Effector memory CD8-positive, alpha-beta T cell (primary cell): Measurements from ENCODE around the gene GNA12.

ENCODE experiments used
- ATAC-seq: fragments of 150-1000 bp; cut with Tn5 transposase; replicated peaks from 2 replicates; pipeline ENCODE4 v1.10.0; 2021; ENCODE audit warnings: mild to moderate bottlenecking, moderate library complexity
- DNase-seq, 3 experiments: peaks; one replicate each; pipeline ENCODE4 v3.0.0; 2021
- H3K27ac Mint-ChIP-seq, 2 donors: one replicate each; pipeline ENCODE4 v1.8.0; 2022; ENCODE audit warnings: mild to moderate bottlenecking in 2 of 2, mixed read lengths in 2 of 2, moderate library complexity in 2 of 2
- H3K27me3 Mint-ChIP-seq, 2 donors: one replicate each; pipeline ENCODE4 v1.8.0; 2022; ENCODE audit warnings: mixed read lengths in 2 of 2
- H3K36me3 Mint-ChIP-seq: one replicate; pipeline ENCODE4 v1.8.0; 2022; ENCODE audit warnings: mild to moderate bottlenecking, moderate library complexity, mixed read lengths; ENCODE audit not compliant: insufficient read depth
- H3K4me1 Mint-ChIP-seq, 2 donors: one replicate each; pipeline ENCODE4 v1.8.0; 2022; ENCODE audit warnings: low read depth in 2 of 2, mixed read lengths in 2 of 2
- H3K4me3 Mint-ChIP-seq, 2 donors: one replicate each; pipeline ENCODE4 v1.8.0; 2022; ENCODE audit warnings: mild to moderate bottlenecking in 2 of 2, mixed read lengths in 2 of 2, moderate library complexity in 2 of 2
- H3K9me3 Mint-ChIP-seq, 2 donors: one replicate each; pipeline ENCODE4 v1.8.0; 2022; ENCODE audit warnings: mixed read lengths in 2 of 2

GNA12 gene

DNA sequence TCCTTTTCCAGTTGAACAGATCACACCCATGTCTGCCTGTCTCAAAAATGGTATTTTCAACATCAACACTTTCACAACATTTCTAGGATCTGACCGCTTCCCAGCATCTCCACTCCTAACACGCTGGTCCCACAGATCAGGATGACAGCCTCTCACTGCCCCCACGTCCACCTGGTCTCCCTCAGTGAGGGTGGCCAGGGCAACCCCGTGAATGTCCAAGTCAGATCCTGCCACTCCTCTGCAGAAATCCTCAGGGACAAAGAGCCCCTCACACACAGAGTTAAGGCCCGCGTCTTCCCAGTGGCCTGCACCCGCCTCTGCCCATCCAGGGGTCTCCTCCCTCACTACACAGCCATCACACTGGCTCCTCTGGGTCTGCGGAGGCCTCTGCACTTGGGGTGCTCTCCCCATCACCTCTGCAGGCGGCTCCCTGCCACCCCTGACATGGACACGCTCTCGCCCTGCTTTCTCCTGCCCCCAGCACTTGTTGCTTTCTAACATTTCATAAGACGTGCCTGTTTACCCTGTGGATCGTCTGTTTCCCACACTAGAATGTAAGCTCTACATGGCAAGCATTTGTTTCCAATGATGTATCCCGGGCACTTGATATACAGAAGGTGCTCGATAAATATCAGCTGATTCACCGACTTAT is 20.0 kb downstream of the GNA12 start:
- DNase-seq (no peak), ATAC-seq (no peak)
- Mint-ChIP-seq H3K4me1 (peaks cover 24 to 42% of the 10 kb centered on the region in 2 donors), H3K36me3 (no peaks in the 10 kb centered on the region), H3K27ac (no peak overlapping the region), H3K4me3 (no peak overlapping the region), H3K27me3 (no peaks in the 10 kb centered on the region), H3K9me3 (no peaks in the 10 kb centered on the region)

DNA sequence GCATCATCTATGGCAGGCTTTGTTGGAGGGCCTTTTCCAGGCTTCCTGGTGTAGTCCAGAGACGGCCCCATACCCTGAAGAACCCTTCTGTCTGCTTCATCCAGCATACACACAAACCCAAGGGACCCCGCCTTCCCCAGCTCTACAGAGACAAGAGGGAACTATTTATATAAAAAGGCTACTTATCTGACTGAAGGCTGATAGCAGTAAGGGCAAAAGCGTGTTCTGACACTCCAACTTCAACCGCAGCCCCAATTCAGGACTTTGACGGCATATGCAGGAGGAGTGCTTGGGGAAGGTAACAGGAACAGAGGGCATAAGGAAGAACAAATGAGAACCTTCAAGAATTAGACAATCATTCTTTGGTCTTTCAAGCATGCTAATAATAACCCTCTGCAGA is 21.0 kb downstream of the GNA12 start:
- H3K36me3 Mint-ChIP-seq = no peaks in the 10 kb centered on the region
- H3K9me3 Mint-ChIP-seq = no peaks in the 10 kb centered on the region
- no peak overlapping the region for H3K4me3 Mint-ChIP-seq
- ATAC-seq (no peak), DNase-seq (no peak)
- no peaks in the 10 kb centered on the region for H3K27me3 Mint-ChIP-seq
- H3K4me1 Mint-ChIP-seq = peaks cover 24 to 42% of the 10 kb centered on the region in 2 donors
- no peak overlapping the region for H3K27ac Mint-ChIP-seq

DNA sequence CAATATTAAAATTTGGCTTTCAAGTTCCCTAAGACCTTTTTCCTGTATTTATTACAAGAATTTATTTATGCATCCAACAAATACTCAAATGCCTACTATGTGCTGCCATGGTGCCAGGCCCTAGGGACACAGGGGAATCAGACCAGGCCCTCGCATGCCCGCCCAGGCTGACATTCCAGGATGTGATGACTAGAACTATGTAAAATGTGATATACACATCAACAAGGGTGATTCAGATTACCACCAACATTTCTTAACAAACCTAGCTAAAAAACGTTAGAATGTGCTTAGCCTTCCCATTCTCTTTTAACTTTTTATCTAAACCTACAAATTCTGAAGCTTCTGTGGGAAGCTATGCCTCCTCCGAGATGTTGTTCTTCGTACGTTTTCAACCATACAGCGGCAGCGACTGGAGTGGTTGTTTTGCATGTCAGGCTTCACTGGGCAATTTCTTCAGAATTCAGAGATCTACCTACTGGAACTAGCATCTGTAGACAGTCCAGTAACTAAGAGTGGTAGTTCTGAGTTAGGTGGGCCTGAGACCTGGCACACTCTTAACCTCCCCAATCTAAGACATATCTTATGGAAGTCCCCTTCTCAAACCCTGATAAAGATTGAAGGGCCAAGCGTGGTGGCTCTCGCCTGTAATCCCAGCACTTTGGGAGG is 22.1 kb downstream of the GNA12 start:
- no peaks in the 10 kb centered on the region for H3K36me3 Mint-ChIP-seq
- H3K9me3 Mint-ChIP-seq = no peaks in the 10 kb centered on the region
- no peaks in the 10 kb centered on the region for H3K27me3 Mint-ChIP-seq
- peak overlapping the region; percentile 12 to 66 for H3K27ac Mint-ChIP-seq
- no peak overlapping the region for H3K4me3 Mint-ChIP-seq
- DNase-seq = no peak
- no peak for ATAC-seq
- peaks cover 24 to 45% of the 10 kb centered on the region in 2 donors for H3K4me1 Mint-ChIP-seq

DNA sequence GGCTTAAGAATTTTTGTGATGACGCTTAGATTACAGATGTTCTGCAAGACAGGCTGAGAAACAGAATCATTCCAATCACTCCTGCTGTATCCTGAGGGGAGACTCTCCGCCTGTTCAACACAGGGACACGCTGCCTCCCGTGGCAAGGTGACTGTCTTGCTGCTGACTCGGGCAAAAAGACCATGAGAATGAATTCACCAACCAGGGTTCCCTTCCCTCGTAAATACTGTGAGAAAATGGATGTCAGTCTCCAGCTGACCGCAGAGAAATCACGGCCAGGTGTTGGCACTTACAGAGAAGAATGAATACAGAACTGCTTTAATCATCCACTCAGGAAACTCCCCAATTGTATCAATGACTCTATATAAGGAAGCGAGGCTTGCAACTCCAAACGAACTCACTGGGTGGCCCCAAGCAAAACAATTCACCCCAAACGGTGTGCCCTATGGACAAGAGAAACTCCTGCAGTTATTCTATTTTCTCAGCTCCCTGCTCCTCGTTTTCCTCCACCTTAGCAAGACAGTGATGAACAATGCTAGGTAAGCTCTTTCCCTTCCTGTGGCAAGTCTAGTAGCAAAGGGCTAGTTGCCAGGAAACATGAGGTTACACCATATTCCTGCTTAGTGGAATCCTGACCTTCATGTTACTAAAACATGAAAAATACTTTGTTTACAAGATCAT is 22.8 kb downstream of the GNA12 start:
- DNase-seq (no peak), ATAC-seq (no peak)
- Mint-ChIP-seq H3K27me3 (no peaks in the 10 kb centered on the region), H3K4me1 (peaks cover 21 to 40% of the 10 kb centered on the region in 2 donors), H3K9me3 (no peaks in the 10 kb centered on the region), H3K4me3 (no peak overlapping the region), H3K27ac (peak overlapping the region in 1 of 2 donors; percentile 12), H3K36me3 (no peaks in the 10 kb centered on the region)

DNA sequence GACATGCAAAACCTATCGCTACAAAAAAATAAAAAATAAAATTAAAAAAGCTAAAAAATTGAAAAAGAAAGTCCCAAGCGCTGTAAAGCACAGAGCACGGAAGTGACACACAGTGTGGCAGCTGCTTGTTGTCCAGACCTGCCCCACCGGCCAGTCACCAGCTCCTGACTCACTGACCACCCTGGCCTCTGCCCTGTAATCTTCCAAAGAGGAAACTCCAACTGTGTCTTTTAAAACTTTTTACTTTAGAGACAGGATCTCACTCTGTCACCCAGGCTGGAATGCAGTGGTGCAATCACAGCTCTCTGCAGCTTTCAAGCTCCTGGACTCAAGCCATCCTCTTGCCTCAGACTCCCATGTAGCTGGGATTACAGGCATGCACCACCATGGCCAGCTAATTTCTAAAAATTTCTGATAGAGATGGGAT is 23.6 kb downstream of the GNA12 start:
- ATAC-seq (no peak), DNase-seq (no peak)
- Mint-ChIP-seq H3K9me3 (no peaks in the 10 kb centered on the region), H3K27me3 (no peaks in the 10 kb centered on the region), H3K27ac (no peak overlapping the region), H3K36me3 (no peaks in the 10 kb centered on the region), H3K4me3 (no peak overlapping the region), H3K4me1 (peaks cover 21 to 35% of the 10 kb centered on the region in 2 donors)

DNA sequence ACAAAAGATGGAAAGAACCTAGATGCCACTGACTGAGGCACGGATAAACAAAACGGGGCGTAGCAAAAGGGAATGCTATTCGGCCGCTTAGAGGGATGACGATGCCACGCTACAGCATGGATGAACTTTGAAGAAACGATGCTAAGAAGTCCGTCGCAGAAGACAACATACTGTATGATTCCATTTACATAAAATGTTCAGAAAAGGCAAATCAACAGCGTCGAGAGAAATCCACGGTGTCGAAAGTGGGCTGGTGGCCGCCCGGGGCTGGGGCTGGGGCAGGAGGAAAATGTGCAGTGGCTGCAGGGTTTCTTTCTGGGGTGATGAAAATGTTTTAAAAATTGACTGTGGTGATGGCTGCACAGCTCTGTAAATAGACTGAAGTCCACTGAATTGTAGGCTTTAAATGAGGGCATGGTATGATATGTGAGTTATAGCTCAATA is 24.1 kb downstream of the GNA12 start:
- no peak overlapping the region for H3K27ac Mint-ChIP-seq
- peaks cover 16 to 30% of the 10 kb centered on the region in 2 donors for H3K4me1 Mint-ChIP-seq
- H3K4me3 Mint-ChIP-seq = no peak overlapping the region
- H3K9me3 Mint-ChIP-seq = no peaks in the 10 kb centered on the region
- H3K27me3 Mint-ChIP-seq = no peaks in the 10 kb centered on the region
- no peaks in the 10 kb centered on the region for H3K36me3 Mint-ChIP-seq
- DNase-seq (no peak), ATAC-seq (no peak)

DNA sequence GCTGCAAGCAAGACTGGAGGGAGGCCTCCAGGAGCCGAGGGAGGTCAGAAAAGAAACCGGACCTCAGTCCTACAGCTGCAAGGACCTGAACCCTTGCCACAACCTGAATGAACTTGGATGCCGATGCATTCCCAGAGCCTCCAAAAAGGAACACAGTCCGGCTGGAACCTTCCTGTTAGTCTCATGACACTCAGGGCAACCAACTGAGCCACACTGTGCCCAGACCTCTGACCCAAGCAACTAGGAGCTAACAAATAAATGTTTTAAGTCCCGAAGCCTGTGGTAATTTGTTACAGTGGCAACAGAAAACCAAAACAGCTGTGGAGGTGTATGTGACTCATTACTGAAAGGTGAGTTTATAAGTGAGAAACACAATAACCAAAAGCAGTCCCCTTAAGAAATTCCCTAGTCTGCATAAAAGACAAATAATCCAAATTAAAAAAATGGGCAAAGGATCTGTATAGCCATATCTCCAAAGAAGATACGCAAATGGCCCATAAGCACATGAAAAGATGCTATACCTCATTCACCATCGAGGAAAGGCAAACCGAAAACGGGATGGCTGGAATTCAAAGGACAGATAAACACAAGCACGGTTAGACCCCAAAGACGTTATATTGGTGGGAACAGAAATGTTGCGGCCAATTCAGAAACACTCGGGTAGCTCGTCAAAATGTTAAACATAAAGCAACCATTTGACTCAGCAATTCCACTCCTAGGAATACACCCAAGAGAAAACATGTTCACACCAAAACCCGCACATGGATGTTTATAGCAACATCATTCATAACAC is 24.8 kb downstream of the GNA12 start:
- Mint-ChIP-seq H3K27ac (no peak overlapping the region), H3K9me3 (no peaks in the 10 kb centered on the region), H3K27me3 (no peaks in the 10 kb centered on the region), H3K4me1 (peaks cover 11 to 24% of the 10 kb centered on the region in 2 donors), H3K36me3 (peaks cover 6% of the 10 kb centered on the region), H3K4me3 (no peak overlapping the region)
- ATAC-seq (no peak), DNase-seq (no peak)

DNA sequence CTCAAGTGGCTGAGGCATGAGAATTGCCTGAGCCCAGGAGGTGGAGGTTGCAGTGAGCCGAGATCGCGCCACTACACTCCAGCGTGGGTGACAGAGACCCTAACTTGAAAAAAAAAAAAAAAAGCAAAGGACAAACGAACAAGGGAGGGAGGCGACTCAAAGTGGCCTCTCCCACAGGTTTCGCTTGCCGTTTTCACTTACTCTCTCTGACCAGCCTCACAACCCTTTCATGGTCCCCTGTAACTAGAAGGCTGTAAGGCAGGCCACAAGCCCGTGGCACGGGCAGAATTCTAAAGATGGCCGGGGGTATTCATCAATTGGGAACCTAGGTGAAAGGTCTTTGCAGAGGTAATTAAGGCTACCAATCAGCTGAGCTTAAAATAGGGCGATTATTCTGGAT is 25.5 kb downstream of the GNA12 start:
- DNase-seq (no peak), ATAC-seq (no peak)
- H3K27ac Mint-ChIP-seq = no peak overlapping the region
- peaks cover 6% of the 10 kb centered on the region for H3K36me3 Mint-ChIP-seq
- H3K4me1 Mint-ChIP-seq = peaks cover 9 to 18% of the 10 kb centered on the region in 2 donors
- no peaks in the 10 kb centered on the region for H3K9me3 Mint-ChIP-seq
- H3K27me3 Mint-ChIP-seq = no peaks in the 10 kb centered on the region
- H3K4me3 Mint-ChIP-seq = no peak overlapping the region

DNA sequence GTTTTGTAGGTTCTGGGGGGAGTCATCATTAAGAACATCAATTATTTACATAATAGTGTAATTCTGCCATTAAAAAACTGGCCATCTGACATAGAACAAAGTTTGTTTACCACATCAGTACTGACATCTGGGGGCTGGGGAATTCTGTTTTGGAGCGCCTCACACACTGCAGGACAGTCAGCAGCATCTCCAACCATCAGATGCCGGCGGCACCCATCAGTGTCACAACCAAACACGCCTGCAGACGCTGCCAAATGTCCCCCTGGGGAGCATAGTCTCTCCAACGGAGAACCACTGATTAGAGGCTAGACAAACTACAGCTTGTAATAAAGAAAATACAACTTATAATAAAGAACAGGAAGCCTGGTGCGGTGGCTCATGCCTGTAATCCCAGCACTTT is 26.0 kb downstream of the GNA12 start:
- Mint-ChIP-seq H3K4me3 (no peak overlapping the region), H3K27me3 (no peaks in the 10 kb centered on the region), H3K9me3 (no peaks in the 10 kb centered on the region), H3K36me3 (peaks cover 10% of the 10 kb centered on the region), H3K27ac (no peak overlapping the region), H3K4me1 (peaks cover 13 to 18% of the 10 kb centered on the region in 2 donors)
- no peak for ATAC-seq
- DNase-seq = no peak

DNA sequence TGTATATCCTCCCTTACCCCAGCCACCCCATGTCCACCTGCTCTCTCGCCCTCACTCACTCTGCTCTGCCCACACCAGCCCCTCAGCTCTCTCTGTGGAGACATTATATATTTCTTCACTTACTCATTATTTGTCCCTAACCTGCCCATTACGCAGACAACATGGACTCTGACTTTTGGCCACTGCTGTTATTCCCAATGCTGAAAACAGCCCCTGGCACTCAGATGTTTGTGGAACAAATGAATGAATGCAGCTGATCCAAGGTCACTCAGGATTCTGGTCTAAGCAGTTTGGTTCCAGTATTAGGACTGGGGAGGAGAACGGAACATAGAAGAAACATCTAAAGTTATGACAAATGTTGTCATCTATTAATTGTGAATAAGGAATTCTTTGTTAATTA is 26.7 kb downstream of the GNA12 start:
- peaks cover 14 to 18% of the 10 kb centered on the region in 2 donors for H3K4me1 Mint-ChIP-seq
- peaks cover 10% of the 10 kb centered on the region for H3K36me3 Mint-ChIP-seq
- H3K27ac Mint-ChIP-seq = peak overlapping the region in 1 of 2 donors; percentile 2
- DNase-seq = no peak
- ATAC-seq = no peak
- no peaks in the 10 kb centered on the region for H3K27me3 Mint-ChIP-seq
- no peak overlapping the region for H3K4me3 Mint-ChIP-seq
- H3K9me3 Mint-ChIP-seq = no peaks in the 10 kb centered on the region

DNA sequence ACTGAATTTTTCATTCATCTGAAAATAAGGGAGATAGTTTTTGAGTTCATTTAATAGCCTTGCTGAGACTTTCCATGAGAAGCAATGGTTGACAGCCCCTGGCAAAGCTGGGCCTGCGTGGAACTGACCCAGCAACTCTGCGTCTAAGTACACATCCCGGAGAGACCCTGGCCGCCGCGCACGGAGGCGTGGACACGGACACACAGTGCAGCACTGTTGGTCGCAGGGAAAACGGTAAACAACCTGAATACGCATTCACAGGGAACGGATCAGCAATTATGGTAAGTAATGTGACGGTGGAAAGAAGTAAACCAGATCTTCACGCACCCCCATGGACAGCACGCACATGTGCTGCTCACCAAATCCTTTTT is 28.2 kb downstream of the GNA12 start:
- H3K27ac Mint-ChIP-seq = no peak overlapping the region
- H3K27me3 Mint-ChIP-seq = no peaks in the 10 kb centered on the region
- ATAC-seq = no peak
- no peak for DNase-seq
- peaks cover 10 to 13% of the 10 kb centered on the region in 2 donors for H3K4me1 Mint-ChIP-seq
- H3K36me3 Mint-ChIP-seq = peaks cover 10% of the 10 kb centered on the region
- H3K9me3 Mint-ChIP-seq = no peaks in the 10 kb centered on the region
- H3K4me3 Mint-ChIP-seq = no peak overlapping the region

DNA sequence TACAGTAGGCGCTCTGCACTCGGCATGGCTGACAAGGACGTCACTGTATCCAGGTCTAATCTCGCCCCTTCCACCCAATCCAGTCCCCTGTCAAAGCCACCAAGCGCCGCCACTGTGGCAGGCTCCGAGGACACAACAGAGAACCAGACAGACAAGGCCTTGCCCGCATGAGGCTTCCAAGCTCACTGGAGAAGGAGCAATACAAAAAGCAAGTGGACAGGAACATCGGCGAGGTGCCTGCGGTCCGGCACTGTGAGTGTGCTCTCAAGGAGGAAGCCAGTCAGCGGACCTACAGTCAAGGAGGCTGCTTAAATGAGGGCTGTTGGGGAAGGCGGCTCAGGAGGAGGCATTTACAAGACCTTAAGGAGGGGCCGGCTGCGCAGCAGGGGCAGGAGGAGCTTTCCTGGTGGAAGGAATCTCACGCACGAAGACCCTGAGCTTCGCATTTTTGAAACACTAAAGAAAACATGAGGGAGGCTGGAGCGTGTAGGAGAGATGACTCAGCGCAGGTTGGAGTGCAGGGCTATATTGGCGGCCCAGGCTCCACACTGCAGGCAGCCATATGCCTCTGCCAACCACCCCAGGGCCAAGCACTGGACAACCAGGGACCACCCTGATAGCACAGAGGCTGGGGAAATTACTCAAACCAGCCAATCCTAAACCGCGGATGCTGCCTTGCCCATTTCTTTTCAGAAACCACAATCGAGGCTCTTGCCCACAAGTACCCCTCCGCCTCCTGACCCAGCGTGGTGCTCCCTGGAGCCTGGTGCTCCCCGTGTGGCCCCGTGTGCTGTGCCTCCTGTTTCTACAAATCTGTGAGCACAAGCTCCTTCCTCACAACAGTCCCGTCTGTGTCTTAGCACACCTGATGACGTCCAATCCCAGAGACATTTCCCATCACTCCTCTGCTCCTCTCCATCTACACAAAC is 28.9 kb downstream of the GNA12 start:
- no peak for ATAC-seq
- peaks cover 10 to 17% of the 10 kb centered on the region in 2 donors for H3K4me1 Mint-ChIP-seq
- DNase-seq = no peak
- H3K4me3 Mint-ChIP-seq = no peak overlapping the region
- no peaks in the 10 kb centered on the region for H3K27me3 Mint-ChIP-seq
- peaks cover 12% of the 10 kb centered on the region for H3K36me3 Mint-ChIP-seq
- no peak overlapping the region for H3K27ac Mint-ChIP-seq
- no peaks in the 10 kb centered on the region for H3K9me3 Mint-ChIP-seq
